ENCODE data around the gene CHM.

Gene CHM

GRCh38 chrX:85905851-85906250 is 141.5 kb downstream of the CHM start:
- DNase-seq (ENCODE audit: low read depth) = no peak

GRCh38 chrX:85903692-85904471 is 143.5 kb downstream of the CHM start:
- DNase-seq (ENCODE audit: low read depth) = no peak

- DNase-seq (ENCODE audit: low read depth) = no peak
Observed at GRCh38 chrX:85897362-85898126, 149.8 kb downstream of the CHM start.

GRCh38 chrX:85882601-85883000 is 164.8 kb downstream of the CHM start:
- no peak for DNase-seq (ENCODE audit: low read depth)

- DNase-seq (ENCODE audit: low read depth) = no peak
Observed at GRCh38 chrX:85870585-85870984, 176.8 kb downstream of the CHM start.

- DNase-seq (ENCODE audit: low read depth) = no peak
Observed at GRCh38 chrX:85865324-85865723, 182.0 kb downstream of the CHM start.

- DNase-seq (ENCODE audit: low read depth) = no peak
Observed at GRCh38 chrX:85859426-85859825, 187.9 kb downstream of the CHM start.

GRCh38 chrX:85851418-85851817 is 195.9 kb downstream of the CHM start:
- no peak for DNase-seq (ENCODE audit: low read depth)

- DNase-seq (ENCODE audit: low read depth) = no peak
Observed at GRCh38 chrX:85836868-85837267, 210.5 kb downstream of the CHM start.

- no peak for DNase-seq (ENCODE audit: low read depth)
Observed at GRCh38 chrX:85828771-85829170, 218.6 kb downstream of the CHM start.

GRCh38 chrX:85815203-85815751 is 232.1 kb downstream of the CHM start:
- DNase-seq (ENCODE audit: low read depth) = no peak
